Measurements from ENCODE around the gene TRMT61A.

The TRMT61A gene

DNA sequence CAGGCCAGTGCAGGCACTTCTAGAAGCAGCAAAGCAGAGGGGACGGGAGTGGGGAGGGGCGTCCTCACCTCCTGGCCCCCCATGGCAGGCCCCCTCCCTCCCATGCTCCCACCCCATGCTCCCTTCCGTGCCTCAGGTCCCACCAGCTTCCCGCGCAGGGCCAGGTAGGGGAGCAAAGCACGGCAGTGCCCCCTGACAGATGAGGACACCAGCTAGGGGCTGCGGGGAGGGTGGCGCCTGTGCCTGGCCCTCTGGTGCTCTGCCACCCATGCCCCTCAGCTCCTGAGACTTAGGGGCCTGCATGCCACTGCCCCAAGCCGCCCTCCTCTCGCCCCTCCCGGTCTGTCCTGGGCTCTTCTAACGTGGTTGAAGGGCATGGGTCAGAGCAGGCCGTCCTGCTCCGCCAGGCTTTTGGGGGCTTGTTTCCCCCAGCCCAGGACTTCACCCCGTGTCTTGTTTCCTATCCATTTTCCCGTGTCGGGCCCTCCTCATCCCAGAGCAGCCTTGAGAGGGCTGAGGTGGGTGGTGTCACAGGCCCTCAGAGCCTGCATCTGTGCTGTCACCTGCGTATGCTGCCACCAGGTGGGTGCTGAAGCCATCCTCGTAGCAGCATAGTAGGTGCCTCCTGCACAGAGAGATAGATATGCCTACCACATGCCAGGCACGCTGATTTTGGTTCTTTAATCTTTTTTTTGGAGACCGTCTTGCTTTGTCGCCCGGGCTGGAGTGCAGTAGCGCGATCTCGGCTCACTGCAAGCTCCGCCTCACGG is 10.2 kb downstream of the TRMT61A start:
- no peak for DNase-seq
- H3K27me3 Mint-ChIP-seq, result peaks cover 27% of the 10 kb centered on the region
- H3K9me3 Mint-ChIP-seq, result no peaks in the 10 kb centered on the region
- no peaks in the 10 kb centered on the region for H3K4me1 Mint-ChIP-seq
- CTCF ChIA-PET, result interaction anchor here (0.9 to 2.7 kb wide), 2 partner anchors 18 to 21 kb away, joined by 4 to 12 read pairs; no protein-coding TSS in a partner anchor
- no peak overlapping the region for H3K4me3 Mint-ChIP-seq
- no peak overlapping the region for H3K27ac Mint-ChIP-seq
- no peaks in the 10 kb centered on the region for H3K36me3 Mint-ChIP-seq

GRCh38 chr14:103540821-103541708 is 12.1 kb downstream of the TRMT61A start:
- Mint-ChIP-seq H3K27ac (no peak overlapping the region), H3K9me3 (no peaks in the 10 kb centered on the region), H3K4me3 (no peak overlapping the region), H3K27me3 (peaks cover 27% of the 10 kb centered on the region), H3K36me3 (no peaks in the 10 kb centered on the region), H3K4me1 (no peaks in the 10 kb centered on the region)
- DNase-seq, result no peak
- CTCF ChIA-PET, result interaction anchor here (2.7 kb wide), 1 partner anchor 23 kb away, joined by 12 read pairs; no protein-coding TSS in a partner anchor

- no peak for DNase-seq
- CTCF ChIA-PET, result interaction anchor here (2.7 kb wide), 1 partner anchor 24 kb away, joined by 12 read pairs; no protein-coding TSS in a partner anchor
- Mint-ChIP-seq H3K4me3 (no peak overlapping the region), H3K27ac (no peak overlapping the region), H3K36me3 (no peaks in the 10 kb centered on the region), H3K27me3 (peaks cover 27% of the 10 kb centered on the region), H3K9me3 (no peaks in the 10 kb centered on the region), H3K4me1 (no peaks in the 10 kb centered on the region)
Measured at GRCh38 chr14:103541709-103542604, 13.0 kb downstream of the TRMT61A start.

DNA sequence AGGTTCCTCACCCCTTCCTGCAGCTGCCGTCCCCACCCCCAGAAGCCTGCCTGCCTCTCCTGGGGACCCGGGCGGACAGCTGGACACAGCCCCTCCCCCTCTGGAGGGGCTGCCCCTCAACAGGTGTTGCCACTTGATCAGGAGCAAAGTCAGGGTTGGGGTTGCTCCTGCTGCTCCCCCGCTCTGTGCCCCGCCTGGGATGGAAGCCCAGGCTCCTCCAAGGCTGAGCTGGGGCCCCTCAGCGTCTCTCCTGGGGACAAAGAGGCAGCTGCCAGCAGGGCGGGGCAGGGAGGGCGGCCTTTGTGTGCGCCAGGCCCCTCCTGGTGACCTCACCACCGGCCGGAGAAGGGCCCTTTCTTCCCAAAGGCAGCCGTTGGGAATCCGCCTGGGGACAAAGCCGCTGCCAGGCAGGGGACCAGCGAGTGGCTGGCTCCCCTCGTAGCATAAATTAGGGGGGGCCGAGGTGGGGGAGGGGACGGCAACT is 13.7 kb downstream of the TRMT61A start:
- H3K36me3 Mint-ChIP-seq, result no peaks in the 10 kb centered on the region
- H3K27ac Mint-ChIP-seq, result no peak overlapping the region
- no peak overlapping the region for H3K4me3 Mint-ChIP-seq
- CTCF ChIA-PET, result no interaction called here
- H3K27me3 Mint-ChIP-seq, result peaks cover 27% of the 10 kb centered on the region
- H3K4me1 Mint-ChIP-seq, result no peaks in the 10 kb centered on the region
- H3K9me3 Mint-ChIP-seq, result no peaks in the 10 kb centered on the region
- no peak for DNase-seq

GRCh38 chr14:103543140-103543539 is 14.1 kb downstream of the TRMT61A start:
- no peak overlapping the region for H3K4me3 Mint-ChIP-seq
- H3K9me3 Mint-ChIP-seq, result no peaks in the 10 kb centered on the region
- no peaks in the 10 kb centered on the region for H3K4me1 Mint-ChIP-seq
- H3K27ac Mint-ChIP-seq, result no peak overlapping the region
- no peaks in the 10 kb centered on the region for H3K36me3 Mint-ChIP-seq
- peaks cover 27% of the 10 kb centered on the region for H3K27me3 Mint-ChIP-seq
- DNase-seq, result no peak
- CTCF ChIA-PET, result no interaction called here

DNA sequence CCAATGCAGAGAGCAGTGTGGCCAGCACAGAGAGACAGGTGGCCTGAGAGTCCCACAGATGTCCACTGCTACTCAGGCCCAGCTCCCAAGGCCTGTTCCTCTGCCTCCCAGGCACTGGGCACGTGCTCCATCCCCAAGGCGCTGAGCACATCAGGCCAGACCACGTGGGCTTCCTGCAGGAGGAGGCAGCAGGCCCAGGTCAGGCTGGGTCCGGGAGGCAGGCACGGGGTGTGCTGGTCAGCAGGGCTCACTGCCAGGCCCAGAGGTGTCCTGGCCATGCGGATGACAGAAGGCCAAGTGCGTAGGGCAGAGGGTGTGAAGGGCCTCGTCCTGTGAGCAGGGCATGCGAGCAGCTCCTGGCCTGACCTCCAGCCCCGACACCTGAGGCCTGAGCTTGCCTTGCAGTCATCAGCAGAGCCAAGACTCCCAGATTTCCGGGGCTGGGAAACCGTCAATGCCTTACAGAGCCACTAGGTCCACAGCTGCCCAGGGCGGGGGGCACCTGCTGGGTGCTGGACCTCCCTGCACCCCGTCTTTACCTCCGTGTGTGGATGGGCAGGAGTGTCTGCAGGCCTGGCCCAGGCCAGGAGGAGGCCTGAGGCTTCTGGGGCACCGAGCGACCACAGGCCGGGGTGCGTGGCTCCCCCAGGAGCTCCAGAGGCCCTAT is 14.9 kb downstream of the TRMT61A start:
- CTCF ChIA-PET, result no interaction called here
- Mint-ChIP-seq H3K4me3 (no peak overlapping the region), H3K36me3 (no peaks in the 10 kb centered on the region), H3K27ac (no peak overlapping the region), H3K27me3 (peaks cover 24% of the 10 kb centered on the region), H3K9me3 (no peaks in the 10 kb centered on the region), H3K4me1 (no peaks in the 10 kb centered on the region)
- DNase-seq, result no peak

DNA sequence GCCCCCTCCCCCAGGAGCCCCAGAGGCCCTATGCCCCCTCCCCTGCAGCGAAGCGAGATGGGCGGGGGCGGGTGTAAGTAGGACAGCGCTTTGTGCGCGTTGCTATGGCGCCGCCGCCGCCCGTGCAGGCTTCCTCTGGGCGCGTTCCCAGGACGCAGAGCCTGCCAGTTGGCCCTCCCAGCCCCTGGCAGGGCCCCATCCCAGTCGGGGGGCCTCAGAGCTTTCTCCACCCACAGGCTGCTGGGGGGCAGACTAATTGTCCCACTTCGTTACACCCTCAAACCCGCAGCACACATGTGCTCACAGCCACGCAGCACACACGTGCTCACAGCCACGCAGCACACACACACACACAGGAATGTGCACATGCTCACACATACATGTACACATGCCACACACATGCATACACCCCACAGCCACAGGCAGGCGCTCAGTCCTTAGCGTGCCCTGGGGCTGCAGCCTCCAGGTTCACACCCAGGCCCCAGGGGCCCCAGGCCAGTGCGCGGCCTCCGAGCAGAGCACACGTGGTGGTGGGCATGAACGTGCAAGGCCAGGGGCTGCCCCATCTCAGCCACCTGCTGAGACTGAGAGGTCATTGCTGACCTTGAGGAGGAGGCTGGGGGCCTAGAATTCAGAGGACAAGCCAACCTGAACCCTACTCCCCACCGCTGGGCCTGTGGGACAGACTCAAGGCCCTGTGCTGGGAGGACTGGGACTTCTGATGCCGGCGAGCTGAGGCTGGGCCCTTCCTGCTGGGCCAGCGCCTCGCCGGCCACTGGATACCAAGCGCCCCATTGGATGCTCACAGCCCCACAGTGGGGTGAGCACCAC is 15.6 kb downstream of the TRMT61A start:
- Mint-ChIP-seq H3K27me3 (peaks cover 17% of the 10 kb centered on the region), H3K36me3 (no peaks in the 10 kb centered on the region), H3K4me3 (no peak overlapping the region), H3K4me1 (no peaks in the 10 kb centered on the region), H3K9me3 (no peaks in the 10 kb centered on the region), H3K27ac (no peak overlapping the region)
- CTCF ChIA-PET, result no interaction called here
- DNase-seq, result no peak

DNA sequence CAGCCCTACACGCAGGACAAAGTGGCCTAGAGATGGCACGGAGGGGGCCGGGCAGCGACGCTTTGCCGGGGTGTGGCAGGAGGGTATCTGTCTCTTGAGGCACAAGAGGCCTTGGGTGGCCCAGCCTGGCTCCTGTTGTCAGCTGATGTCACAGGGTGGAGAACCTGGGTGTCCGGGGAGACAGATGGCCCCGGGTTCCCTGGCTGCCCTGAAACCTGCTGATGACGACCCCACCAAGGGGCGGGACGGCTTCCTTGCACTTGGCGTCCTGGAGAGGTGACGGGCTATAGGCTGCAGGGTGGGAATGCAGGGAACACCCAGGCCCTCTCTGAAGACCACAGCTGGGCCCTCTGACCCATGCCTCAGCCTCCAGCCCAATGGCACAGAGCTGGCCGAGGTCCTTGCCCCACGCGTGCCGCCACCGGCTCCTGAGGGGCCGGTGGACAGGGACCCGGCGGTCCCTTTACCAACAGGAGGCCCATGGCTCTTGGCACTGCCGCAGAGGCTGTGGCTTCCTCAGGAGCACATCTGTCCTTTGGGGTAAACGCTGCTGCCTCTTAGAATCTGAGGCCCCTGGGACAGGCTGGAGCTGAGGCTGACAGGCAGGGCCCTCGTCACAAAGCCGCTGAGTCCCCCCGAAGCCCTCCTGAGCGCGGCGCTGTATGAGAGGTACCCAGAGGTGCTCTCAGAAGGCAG is 16.4 kb downstream of the TRMT61A start:
- Mint-ChIP-seq H3K4me1 (no peaks in the 10 kb centered on the region), H3K27ac (no peak overlapping the region), H3K27me3 (peaks cover 16% of the 10 kb centered on the region), H3K36me3 (no peaks in the 10 kb centered on the region), H3K9me3 (no peaks in the 10 kb centered on the region), H3K4me3 (no peak overlapping the region)
- DNase-seq, result no peak
- CTCF ChIA-PET, result interaction anchor here (0.9 to 3.3 kb wide), 4 partner anchors 26 to 47 kb away, joined by 3 to 33 read pairs (median 3); no protein-coding TSS in a partner anchor

GRCh38 chr14:103545915-103546651 is 17.1 kb downstream of the TRMT61A start:
- no peak for DNase-seq
- CTCF ChIA-PET, result interaction anchor here (0.7 to 3.3 kb wide), 5 partner anchors 9 to 48 kb away, joined by 3 to 33 read pairs (median 3); no protein-coding TSS in a partner anchor
- H3K4me3 Mint-ChIP-seq, result no peak overlapping the region
- no peak overlapping the region for H3K27ac Mint-ChIP-seq
- no peaks in the 10 kb centered on the region for H3K4me1 Mint-ChIP-seq
- H3K36me3 Mint-ChIP-seq, result no peaks in the 10 kb centered on the region
- peaks cover 11% of the 10 kb centered on the region for H3K27me3 Mint-ChIP-seq
- H3K9me3 Mint-ChIP-seq, result no peaks in the 10 kb centered on the region

DNA sequence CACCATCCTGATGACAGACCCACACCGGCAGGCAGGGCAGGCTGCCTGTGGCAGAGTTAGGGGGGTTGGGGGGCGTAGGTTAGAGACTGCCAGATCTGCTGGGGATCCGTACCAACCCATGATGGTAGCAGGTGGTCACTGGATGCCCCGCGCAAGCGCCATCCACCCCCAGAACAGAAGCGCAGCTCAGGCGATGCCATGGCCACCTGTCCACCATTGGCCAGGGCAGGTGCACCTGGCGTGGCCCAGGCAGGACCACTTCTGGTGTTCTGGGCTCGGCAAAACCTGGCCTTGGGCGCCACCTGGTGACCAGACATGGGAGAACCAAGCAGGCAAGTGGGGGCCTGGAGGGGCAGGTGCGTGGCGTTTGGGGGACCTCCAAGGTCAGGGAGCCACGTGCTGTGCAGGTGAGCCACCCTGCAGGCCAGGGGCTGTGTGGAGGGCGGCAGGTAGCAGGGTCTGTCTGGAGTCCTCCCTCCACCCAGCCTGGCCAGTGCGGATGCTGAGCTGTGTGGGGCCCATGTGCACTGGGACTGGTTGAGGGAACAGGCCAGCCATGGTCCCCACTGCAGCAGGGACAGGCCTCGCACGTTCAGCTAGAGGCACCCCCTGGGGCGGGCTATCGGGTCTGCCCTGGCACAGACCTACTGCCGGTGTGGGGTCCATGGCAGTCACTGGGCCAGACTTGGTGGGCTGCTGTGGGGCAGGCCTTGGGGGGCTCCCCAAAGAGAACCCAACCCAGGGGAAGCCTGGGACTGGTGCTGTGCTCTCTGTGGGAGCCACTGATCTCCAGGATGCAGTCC is 17.9 kb downstream of the TRMT61A start:
- CTCF ChIA-PET, result interaction anchor here (0.6 to 3.3 kb wide), 10 partner anchors 10 to 442 kb away, joined by 3 to 33 read pairs (median 4); no protein-coding TSS in a partner anchor
- Mint-ChIP-seq H3K4me1 (no peaks in the 10 kb centered on the region), H3K9me3 (no peaks in the 10 kb centered on the region), H3K4me3 (no peak overlapping the region), H3K36me3 (no peaks in the 10 kb centered on the region), H3K27me3 (peaks cover 6% of the 10 kb centered on the region), H3K27ac (no peak overlapping the region)
- peak; percentile 84 for DNase-seq

DNA sequence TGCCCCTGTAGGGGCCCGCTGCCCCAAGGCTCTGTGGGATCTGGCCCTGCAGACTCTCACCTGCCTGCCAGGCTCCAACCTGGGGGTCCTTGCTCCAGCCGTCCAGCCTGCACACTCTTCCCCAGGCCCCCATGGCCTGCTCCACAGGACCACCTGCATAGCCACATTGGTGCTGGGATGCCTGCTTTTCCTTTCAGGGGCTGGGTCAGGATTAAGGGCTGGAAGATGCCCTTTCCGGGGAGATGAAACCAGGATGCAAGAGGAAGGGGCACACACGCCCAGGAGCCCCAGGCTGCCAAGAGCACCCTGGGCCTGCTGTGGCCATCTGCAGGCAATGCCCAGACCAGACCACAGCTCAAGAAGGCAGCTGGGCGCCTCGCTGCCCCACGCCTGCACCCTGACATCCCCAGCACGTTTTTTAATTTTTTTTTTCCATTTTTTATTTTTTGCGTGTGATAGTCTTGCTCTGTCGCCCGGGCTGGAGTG is 18.5 kb downstream of the TRMT61A start:
- Mint-ChIP-seq H3K36me3 (no peaks in the 10 kb centered on the region), H3K27ac (no peak overlapping the region), H3K4me1 (no peaks in the 10 kb centered on the region), H3K4me3 (no peak overlapping the region), H3K9me3 (no peaks in the 10 kb centered on the region), H3K27me3 (no peaks in the 10 kb centered on the region)
- no peak for DNase-seq
- CTCF ChIA-PET, result interaction anchor here (0.6 to 3.3 kb wide), 8 partner anchors 10 to 443 kb away, joined by 3 to 33 read pairs (median 4); no protein-coding TSS in a partner anchor
